Neuronal stem cell (in vitro differentiated cells): ENCODE results near the gene IGSF21.

Source experiments
- DNase-seq: peaks from one replicate; pipeline ENCODE4 v3.0.0-alpha.2; 2013; ENCODE audit warnings: low spot score
- H2AFZ ChIP-seq: one replicate; pipeline ENCODE4 v1.6.1; 2013; ENCODE audit warnings: mild to moderate bottlenecking, low read length, inconsistent platforms
- H2AK5ac ChIP-seq: 2 replicates; pipeline ENCODE4 v1.6.1; 2013; ENCODE audit warnings: low read depth, mild to moderate bottlenecking, inconsistent platforms, low read length, moderate library complexity, mixed read lengths
- H2BK120ac ChIP-seq: 2 replicates; pipeline ENCODE4 v1.6.1; 2013; ENCODE audit warnings: low read depth, mild to moderate bottlenecking, inconsistent platforms, low read length, moderate library complexity, mixed read lengths
- H2BK12ac ChIP-seq: one replicate; pipeline ENCODE4 v1.6.1; 2013; ENCODE audit warnings: low read length, inconsistent platforms
- H2BK15ac ChIP-seq: 2 replicates; pipeline ENCODE4 v1.6.1; 2013; ENCODE audit warnings: mild to moderate bottlenecking, low read length, inconsistent platforms, mixed read lengths
- H2BK5ac ChIP-seq: one replicate; pipeline ENCODE4 v1.6.1; 2013; ENCODE audit warnings: inconsistent platforms, mild to moderate bottlenecking, low read length, moderate library complexity
- H3K14ac ChIP-seq: one replicate; pipeline ENCODE4 v1.6.1; 2013; ENCODE audit warnings: low read length, inconsistent platforms
- H3K18ac ChIP-seq: 2 replicates; pipeline ENCODE4 v1.6.1; 2013; ENCODE audit warnings: low read length, inconsistent platforms
- H3K23ac ChIP-seq: 2 replicates; pipeline ENCODE4 v1.6.1; 2013; ENCODE audit warnings: low read depth, mild to moderate bottlenecking, mixed read lengths, low read length, inconsistent platforms; ENCODE audit not compliant: poor library complexity
- H3K27ac ChIP-seq: replicated peaks from 3 replicates; pipeline ENCODE4 v1.5.1; 2013; ENCODE audit warnings: low read length, inconsistent platforms
- H3K27me3 ChIP-seq, 3 experiments: 2 replicates each; pipeline ENCODE4 v1.6.1; 2013; ENCODE audit warnings: low read length in 3 of 3, mild to moderate bottlenecking in 2 of 3, inconsistent platforms in 1 of 3, low read depth in 1 of 3, mixed read lengths in 1 of 3, moderate library complexity in 1 of 3; ENCODE audit not compliant: control insufficient read depth in 3 of 3, insufficient read depth in 3 of 3
- H3K36me3 ChIP-seq, 2 donors: replicated peaks in 1 of 2; 2 replicates each; pipeline ENCODE4 v1.6.1; 2013; ENCODE audit warnings: low read length in 2 of 2; ENCODE audit not compliant: control insufficient read depth in 2 of 2, insufficient read depth in 2 of 2
- H3K4ac ChIP-seq: 2 replicates; pipeline ENCODE4 v1.6.1; 2013; ENCODE audit warnings: inconsistent platforms, mild to moderate bottlenecking, low read length, moderate library complexity
- H3K4me1 ChIP-seq, 2 donors: 1 replicate in 1 of 2; 2 replicates in 1 of 2; pipeline ENCODE4 v1.6.1; 2013; ENCODE audit warnings: low read length in 2 of 2, low read depth in 1 of 2; ENCODE audit not compliant: control insufficient read depth in 2 of 2, insufficient read depth in 1 of 2
- H3K4me2 ChIP-seq: one replicate; pipeline ENCODE4 v1.6.1; 2013; ENCODE audit warnings: mild to moderate bottlenecking, low read length, inconsistent platforms; ENCODE audit not compliant: insufficient read depth, poor library complexity, severe bottlenecking
- H3K4me3 ChIP-seq, 2 donors: 2 replicates each; pipeline ENCODE4 v1.5.1; 2013; ENCODE audit warnings: low read length in 2 of 2, mild to moderate bottlenecking in 2 of 2, inconsistent platforms in 1 of 2, moderate library complexity in 1 of 2
- H3K79me1 ChIP-seq: one replicate; pipeline ENCODE4 v1.6.1; 2013; ENCODE audit warnings: low read depth, mild to moderate bottlenecking, inconsistent platforms, low read length, moderate library complexity
- H3K9ac ChIP-seq: one replicate; pipeline ENCODE4 v1.6.1; 2013; ENCODE audit warnings: mild to moderate bottlenecking, low read depth, low read length, inconsistent platforms; ENCODE audit not compliant: poor library complexity
- H3K9me3 ChIP-seq, 2 donors: replicated peaks in 1 of 2; 2 replicates each; pipeline versions ENCODE3 to v1.6.1; 2013; ENCODE audit warnings: low read length in 2 of 2, mild to moderate bottlenecking in 2 of 2, inconsistent platforms in 1 of 2, low read depth in 1 of 2, mixed read lengths in 1 of 2, moderate library complexity in 1 of 2; ENCODE audit not compliant: control insufficient read depth in 2 of 2, insufficient read depth in 1 of 2
- H4K8ac ChIP-seq: one replicate; pipeline ENCODE4 v1.6.1; 2013; ENCODE audit warnings: low read depth, mild to moderate bottlenecking, inconsistent platforms, low read length, moderate library complexity
- H4K91ac ChIP-seq: one replicate; pipeline ENCODE4 v1.6.1; 2013; ENCODE audit warnings: low read length, low read depth, mild to moderate bottlenecking, inconsistent platforms; ENCODE audit not compliant: poor library complexity
- WGBS, 2 donors: extraction: QIAGEN DNeasy Blood & Tissue Kit; methylation state at CpG; one replicate each; pipeline ENCODE4 v1.1.7; 2013; ENCODE audit warnings: missing lambda C conversion rate in 2 of 2, mixed read lengths in 1 of 2; ENCODE audit not compliant: insufficient read length in 2 of 2, insufficient replicate concordance in 1 of 2; ENCODE audit errors: extremely low coverage in 2 of 2; 5-methylcytosine and 5-hydroxymethylcytosine counted together

The IGSF21 gene

DNA sequence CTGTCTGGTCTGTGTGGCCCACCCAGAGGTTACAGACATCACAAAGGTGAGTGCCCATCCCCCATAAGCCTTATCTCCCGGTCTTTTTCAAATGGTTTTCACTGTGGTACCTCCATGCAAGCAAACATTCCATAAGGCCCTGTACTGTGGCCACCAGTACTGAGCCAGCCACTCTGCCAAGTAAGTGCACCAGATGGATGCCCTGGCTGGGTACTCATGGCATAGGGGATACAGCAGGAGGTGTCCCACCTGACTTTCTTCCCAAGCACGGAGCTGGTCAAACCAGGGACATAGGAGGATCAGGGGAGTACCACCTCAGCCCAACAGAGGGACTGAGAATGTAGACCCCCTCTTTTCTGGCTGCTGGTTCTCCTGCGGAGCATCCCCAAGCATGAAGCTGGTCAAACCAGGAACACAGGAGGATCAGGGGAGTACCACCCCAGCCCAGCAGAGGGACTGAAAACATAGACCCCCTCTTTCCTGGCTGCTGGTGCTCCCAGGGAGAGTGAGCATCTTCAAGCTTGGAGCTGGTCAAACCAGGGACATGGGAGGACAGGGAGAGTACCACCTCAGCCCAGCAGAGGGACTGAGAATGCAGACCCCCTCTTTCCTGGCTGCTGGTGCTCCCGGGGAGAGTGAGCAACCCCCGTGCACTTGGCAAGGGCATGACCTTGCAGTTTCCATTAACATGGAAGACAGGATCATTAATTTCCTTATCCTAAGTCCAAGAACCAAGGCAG, 291.4 kb downstream of the IGSF21 start:
- H3K79me1 ChIP-seq: no peaks in the 10 kb centered on the region

DNA sequence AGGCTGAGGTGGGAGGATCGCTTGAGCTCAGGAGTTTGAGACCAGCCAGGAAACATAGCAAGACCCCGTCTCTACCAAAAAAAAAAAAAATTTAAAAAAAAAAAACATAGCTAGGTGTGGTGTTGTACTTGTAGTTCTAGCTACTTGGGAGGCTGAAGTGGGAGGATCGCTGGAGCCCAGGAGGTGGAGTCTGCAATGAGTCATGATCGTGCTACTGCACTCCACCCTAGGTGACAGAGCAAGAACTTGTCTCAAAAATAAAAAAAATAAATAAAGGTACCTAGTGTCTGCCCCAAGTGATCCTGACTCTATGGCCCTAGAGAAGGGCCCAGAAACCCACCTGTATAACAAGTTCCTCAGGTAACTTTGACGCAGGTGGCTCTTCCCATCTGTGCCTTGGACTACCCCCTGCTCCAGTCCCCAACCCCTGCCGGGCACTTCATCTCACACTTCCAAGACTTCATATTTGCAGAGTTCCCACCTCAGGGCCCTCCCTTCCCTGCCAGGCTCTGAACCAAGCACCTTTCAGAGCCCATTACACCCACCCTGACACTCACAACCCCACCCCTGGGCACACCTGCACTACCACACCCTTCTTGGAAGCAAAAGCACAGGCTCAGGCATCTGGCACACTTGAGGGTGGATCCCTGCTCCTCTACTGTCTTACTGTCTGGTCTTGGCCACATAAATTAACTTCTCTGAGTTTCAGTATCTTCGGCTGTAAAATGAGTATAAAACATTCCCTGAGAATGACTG, 292.9 kb downstream of the IGSF21 start:
- WGBS, 2 donors: no CpG with 5 or more reads among the region's 7 CpGs
- no peak overlapping the region for H4K8ac ChIP-seq

More for the DNA sequence above, 291.4 kb downstream of the IGSF21 start:
- Histone ChIP-seq H3K27me3 (no peaks in the 10 kb centered on the region), H2BK120ac (no peak overlapping the region), H2AK5ac (no peak overlapping the region), H4K91ac (no peak overlapping the region), H3K18ac (peak overlapping the region; percentile 1), H2AFZ (no peak overlapping the region), H3K23ac (no peak overlapping the region), H3K9me3 (no peaks in the 10 kb centered on the region), H3K4me1 (peaks cover 0 to 7% of the 10 kb centered on the region in 2 donors), H3K4me2 (no peak overlapping the region), H2BK15ac (no peak overlapping the region), H3K27ac (no peak overlapping the region), H3K36me3 (no peaks in the 10 kb centered on the region), H2BK12ac (no peak overlapping the region), H2BK5ac (no peak overlapping the region), H4K8ac (no peak overlapping the region), H3K4me3 (no peak overlapping the region), H3K14ac (no peak overlapping the region), H3K9ac (no peak overlapping the region), H3K4ac (no peak overlapping the region)
- no CpG with 5 or more reads among the region's 5 CpGs for WGBS, 2 donors
- DNase-seq: no peak

GRCh38 chr1:18401921-18402320, 294.3 kb downstream of the IGSF21 start:
- H3K9ac ChIP-seq: no peak overlapping the region
- no peaks in the 10 kb centered on the region for H3K9me3 ChIP-seq
- H2AFZ ChIP-seq: no peak overlapping the region
- H4K91ac ChIP-seq: no peak overlapping the region
- H3K4me2 ChIP-seq: no peak overlapping the region
- no peak overlapping the region for H3K27ac ChIP-seq
- no peak overlapping the region for H2BK5ac ChIP-seq
- H2BK120ac ChIP-seq: no peak overlapping the region
- DNase-seq: no peak
- WGBS, 2 donors: no CpG with 5 or more reads among the region's 3 CpGs
- H2BK12ac ChIP-seq: no peak overlapping the region
- H3K14ac ChIP-seq: no peak overlapping the region
- no peak overlapping the region for H3K18ac ChIP-seq
- no peak overlapping the region for H2BK15ac ChIP-seq
- H3K27me3 ChIP-seq: no peaks in the 10 kb centered on the region
- no peaks in the 10 kb centered on the region for H3K36me3 ChIP-seq
- peaks cover 0 to 7% of the 10 kb centered on the region in 2 donors for H3K4me1 ChIP-seq
- no peak overlapping the region for H3K23ac ChIP-seq
- no peak overlapping the region for H2AK5ac ChIP-seq
- no peak overlapping the region for H4K8ac ChIP-seq
- H3K79me1 ChIP-seq: no peaks in the 10 kb centered on the region
- H3K4ac ChIP-seq: no peak overlapping the region
- no peak overlapping the region for H3K4me3 ChIP-seq

More for the DNA sequence above, 292.9 kb downstream of the IGSF21 start:
- Histone ChIP-seq H3K27me3 (no peaks in the 10 kb centered on the region), H2AK5ac (no peak overlapping the region), H3K23ac (no peak overlapping the region), H2BK120ac (no peak overlapping the region), H2AFZ (no peak overlapping the region), H3K9ac (no peak overlapping the region), H3K14ac (no peak overlapping the region), H2BK12ac (no peak overlapping the region), H3K4me3 (no peak overlapping the region), H3K4me2 (no peak overlapping the region), H3K27ac (no peak overlapping the region), H4K91ac (no peak overlapping the region), H3K18ac (no peak overlapping the region), H2BK15ac (no peak overlapping the region), H3K4ac (no peak overlapping the region), H2BK5ac (no peak overlapping the region), H3K79me1 (no peaks in the 10 kb centered on the region), H3K36me3 (no peaks in the 10 kb centered on the region), H3K4me1 (peaks cover 0 to 7% of the 10 kb centered on the region in 2 donors), H3K9me3 (no peaks in the 10 kb centered on the region)
- no peak for DNase-seq

DNA sequence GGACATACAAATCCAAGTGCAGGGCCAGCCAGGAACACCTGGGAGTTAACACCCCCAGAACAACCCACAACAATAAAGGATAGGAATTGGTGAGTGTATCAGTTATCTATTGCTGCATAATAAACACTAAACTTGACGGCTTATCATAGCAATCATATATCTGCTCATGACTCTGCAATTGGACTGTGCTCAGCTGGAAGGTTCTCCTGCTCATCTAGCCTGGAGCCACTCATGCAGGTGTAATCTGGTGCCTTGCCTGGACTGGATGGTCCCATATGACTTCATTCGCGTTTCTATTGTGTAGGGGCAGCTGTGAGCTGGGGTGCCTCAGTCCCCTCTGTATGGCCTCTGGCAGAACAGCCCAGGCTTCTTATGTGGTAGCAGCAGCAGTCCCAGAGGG, 296.9 kb downstream of the IGSF21 start:
- H2AK5ac ChIP-seq: no peak overlapping the region
- WGBS, 2 donors: no CpG with 5 or more reads among the region's 3 CpGs
- no peak overlapping the region for H2BK5ac ChIP-seq
- H4K8ac ChIP-seq: no peak overlapping the region
- no peaks in the 10 kb centered on the region for H3K79me1 ChIP-seq
- no peak overlapping the region for H2BK15ac ChIP-seq
- no peak overlapping the region for H3K23ac ChIP-seq
- no peak overlapping the region for H3K4me3 ChIP-seq
- no peak overlapping the region for H3K27ac ChIP-seq
- no peak for DNase-seq
- no peaks in the 10 kb centered on the region for H3K9me3 ChIP-seq
- H3K4me1 ChIP-seq: peaks cover 0 to 6% of the 10 kb centered on the region in 2 donors
- no peak overlapping the region for H2BK12ac ChIP-seq
- H4K91ac ChIP-seq: no peak overlapping the region
- H3K4ac ChIP-seq: no peak overlapping the region
- H3K27me3 ChIP-seq: no peaks in the 10 kb centered on the region
- H3K4me2 ChIP-seq: no peak overlapping the region
- no peaks in the 10 kb centered on the region for H3K36me3 ChIP-seq
- H2BK120ac ChIP-seq: no peak overlapping the region
- no peak overlapping the region for H3K14ac ChIP-seq
- H3K9ac ChIP-seq: no peak overlapping the region
- no peak overlapping the region for H2AFZ ChIP-seq
- H3K18ac ChIP-seq: no peak overlapping the region
